MM.1S (cell line): ENCODE results near the gene C4orf46.

Experiments used
- EZH2 ChIP-seq: fragments of 300-600 bp; sonication (generic); optimal IDR thresholded peaks from 2 replicates; pipeline ENCODE3; 2017; ENCODE audit warnings: low read depth, mild to moderate bottlenecking, antibody characterized with exemption, low read length, mixed read lengths
- EZH2phosphoT487 ChIP-seq: fragments of 300-600 bp; sonication (generic); IDR thresholded peaks from 2 replicates; pipeline ENCODE4 v1.6.1; 2018; ENCODE audit warnings: antibody characterized with exemption, low read length
- TF ChIP-seq, protein P1 (sequence below): fragments of 300-600 bp; sonication (generic); IDR thresholded peaks from 2 replicates; pipeline ENCODE4 v1.5.1; 2016; ENCODE audit warnings: antibody characterized with exemption, low read length, mixed read lengths

DNA sequence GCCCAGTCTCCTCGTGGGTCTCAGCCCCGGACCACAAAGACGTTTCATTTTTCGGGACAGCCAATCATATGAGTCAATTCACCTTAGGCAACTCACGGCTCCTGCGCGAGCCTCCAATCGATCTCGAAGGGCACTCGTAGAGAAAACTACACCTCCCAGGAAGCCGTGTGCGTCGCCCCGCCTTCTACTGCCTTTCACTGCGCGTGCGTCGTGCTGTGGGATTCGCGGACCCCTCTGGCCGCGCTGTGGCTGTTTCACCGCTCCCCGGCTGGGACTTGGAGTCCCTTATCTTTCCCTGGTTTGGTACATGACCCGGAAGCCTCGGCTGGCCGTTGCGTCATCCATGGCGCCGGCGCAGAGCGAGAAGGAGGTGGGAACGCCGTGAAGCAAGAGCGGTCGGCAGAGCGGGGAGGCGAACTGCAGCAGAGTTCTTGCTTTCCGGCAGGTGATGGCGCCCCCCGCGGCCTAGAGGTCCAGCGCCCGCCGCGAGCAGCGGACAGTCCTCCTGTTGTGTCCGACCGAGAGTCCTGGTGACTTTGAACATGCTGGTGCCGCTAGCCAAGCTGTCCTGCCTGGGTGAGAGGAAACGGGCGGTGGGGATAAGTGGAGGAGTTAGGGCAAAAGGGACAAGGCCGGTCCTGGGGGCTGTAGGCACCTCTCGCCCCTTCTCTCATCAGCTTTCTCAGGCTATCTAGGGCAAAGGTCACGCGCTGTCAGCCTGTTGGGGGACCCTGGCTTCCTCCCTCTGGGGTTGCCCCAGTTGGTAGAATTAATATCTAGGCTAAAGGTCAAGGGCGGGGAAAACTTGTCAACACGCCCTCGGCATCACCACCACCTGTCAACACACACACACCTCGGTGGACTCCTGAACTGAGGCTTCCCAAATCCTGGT, 474 bp upstream of the C4orf46 start, which contains the start of gene ETFDH:
- TF ChIP-seq EZH2 (no peak), EZH2phosphoT487 (no peak)
- TF ChIP-seq, protein P1, sequence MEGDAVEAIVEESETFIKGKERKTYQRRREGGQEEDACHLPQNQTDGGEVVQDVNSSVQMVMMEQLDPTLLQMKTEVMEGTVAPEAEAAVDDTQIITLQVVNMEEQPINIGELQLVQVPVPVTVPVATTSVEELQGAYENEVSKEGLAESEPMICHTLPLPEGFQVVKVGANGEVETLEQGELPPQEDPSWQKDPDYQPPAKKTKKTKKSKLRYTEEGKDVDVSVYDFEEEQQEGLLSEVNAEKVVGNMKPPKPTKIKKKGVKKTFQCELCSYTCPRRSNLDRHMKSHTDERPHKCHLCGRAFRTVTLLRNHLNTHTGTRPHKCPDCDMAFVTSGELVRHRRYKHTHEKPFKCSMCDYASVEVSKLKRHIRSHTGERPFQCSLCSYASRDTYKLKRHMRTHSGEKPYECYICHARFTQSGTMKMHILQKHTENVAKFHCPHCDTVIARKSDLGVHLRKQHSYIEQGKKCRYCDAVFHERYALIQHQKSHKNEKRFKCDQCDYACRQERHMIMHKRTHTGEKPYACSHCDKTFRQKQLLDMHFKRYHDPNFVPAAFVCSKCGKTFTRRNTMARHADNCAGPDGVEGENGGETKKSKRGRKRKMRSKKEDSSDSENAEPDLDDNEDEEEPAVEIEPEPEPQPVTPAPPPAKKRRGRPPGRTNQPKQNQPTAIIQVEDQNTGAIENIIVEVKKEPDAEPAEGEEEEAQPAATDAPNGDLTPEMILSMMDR: peak; percentile 75
